ENCODE results near the gene PDCL2. TPM values are rescaled to one million over a fixed set of nuclear protein-coding genes. Genes with fewer than 3 reads are reported as not detected.

Gene PDCL2
- total RNA-seq, 2 donors from 2014 or later, result not detected

DNA sequence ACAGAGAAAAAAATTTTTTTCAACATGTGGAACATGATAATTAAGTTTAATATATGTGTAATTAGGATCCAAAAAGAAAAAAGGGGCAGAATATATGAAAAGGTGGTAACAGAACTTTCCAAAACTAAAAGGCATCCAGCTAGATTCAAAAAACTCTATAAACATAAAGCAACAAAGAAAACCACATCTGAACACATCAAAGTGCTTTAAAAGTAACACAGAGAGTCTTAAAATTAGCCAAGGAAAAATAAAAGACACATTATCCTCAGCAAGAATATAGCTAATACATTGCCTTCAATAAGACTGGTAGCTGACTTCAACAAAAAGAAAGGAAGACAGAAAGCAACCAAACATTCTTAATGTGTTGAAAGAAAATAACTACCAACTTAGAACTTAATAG lies 53.5 kb downstream of the PDCL2 start:
- Mint-ChIP-seq H3K36me3 (ENCODE audit: low read depth) (peaks cover 11% of the 10 kb centered on the region), H3K4me3 (peak overlapping the region; percentile 21), H3K27ac (peak overlapping the region; percentile 4), H3K4me1 (peaks cover 12% of the 10 kb centered on the region), H3K9me3 (no peaks in the 10 kb centered on the region), H3K27me3 (no peaks in the 10 kb centered on the region)
- ATAC-seq (replicated peaks), result no peak

DNA sequence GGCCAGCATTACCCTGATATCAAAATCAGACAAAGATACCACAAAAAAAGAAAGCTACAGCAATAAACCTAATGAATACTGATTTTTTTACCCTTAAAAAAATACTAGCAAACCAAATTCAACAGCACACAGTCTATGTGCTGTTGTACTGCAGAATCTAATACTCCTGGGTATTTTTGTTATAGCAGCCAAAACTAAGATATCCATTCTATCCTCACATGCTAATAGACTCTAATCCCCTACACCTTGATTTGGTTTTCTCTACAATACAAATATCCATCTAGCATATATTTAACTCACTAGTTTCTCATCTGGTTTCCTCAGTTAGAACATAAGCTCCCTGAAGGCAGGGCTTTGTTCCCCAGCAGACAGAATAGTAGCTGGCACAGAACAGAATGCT lies 57.7 kb downstream of the PDCL2 start:
- Mint-ChIP-seq H3K4me1 (peaks cover 17% of the 10 kb centered on the region), H3K9me3 (peaks cover 4% of the 10 kb centered on the region), H3K27me3 (no peaks in the 10 kb centered on the region), H3K36me3 (ENCODE audit: low read depth) (peaks cover 38% of the 10 kb centered on the region), H3K27ac (no peak overlapping the region), H3K4me3 (no peak overlapping the region)
- no peak for ATAC-seq (replicated peaks)

DNA sequence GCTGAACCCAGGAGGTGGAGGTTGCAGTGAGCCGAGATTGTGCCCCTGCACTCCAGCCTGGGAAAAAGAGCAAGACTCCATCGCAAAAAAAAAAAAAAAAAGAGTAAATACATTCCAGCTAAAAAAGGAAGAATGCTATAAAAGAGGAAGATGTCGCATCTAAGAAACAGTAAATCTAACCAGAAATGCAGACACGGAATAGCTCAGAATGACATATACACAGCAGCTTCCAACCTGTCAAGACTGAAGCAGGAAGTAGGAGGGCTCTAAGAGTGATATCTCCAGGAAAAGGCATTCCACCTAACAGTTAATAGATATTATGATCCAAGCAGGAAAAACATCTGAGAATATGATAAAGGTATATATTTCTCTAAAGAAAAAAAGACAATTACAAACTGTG lies 61.4 kb downstream of the PDCL2 start:
- H3K27ac Mint-ChIP-seq, result no peak overlapping the region
- no peak for ATAC-seq (replicated peaks)
- H3K4me3 Mint-ChIP-seq, result no peak overlapping the region
- H3K27me3 Mint-ChIP-seq, result no peaks in the 10 kb centered on the region
- H3K9me3 Mint-ChIP-seq, result peaks cover 4% of the 10 kb centered on the region
- peaks cover 14% of the 10 kb centered on the region for H3K4me1 Mint-ChIP-seq
- peaks cover 47% of the 10 kb centered on the region for H3K36me3 Mint-ChIP-seq (ENCODE audit: low read depth)

DNA sequence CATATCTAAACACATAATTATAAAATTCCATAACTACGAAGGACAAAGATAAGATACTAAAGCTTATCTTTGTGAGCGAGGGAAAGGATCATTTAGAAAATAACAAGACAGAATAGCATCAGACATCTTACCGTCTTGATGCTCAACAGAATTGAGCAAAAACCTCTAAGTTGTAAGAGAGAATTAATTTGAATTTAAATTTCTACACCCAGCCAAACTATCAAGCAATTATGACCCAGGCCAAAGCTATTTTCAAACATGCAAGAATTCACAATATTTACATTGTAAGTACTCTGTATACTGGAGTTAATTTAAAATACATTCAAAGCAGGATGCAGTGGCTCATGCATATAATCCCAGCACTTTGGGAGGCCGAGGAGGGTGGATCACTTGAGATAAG lies 61.9 kb downstream of the PDCL2 start:
- peaks cover 14% of the 10 kb centered on the region for H3K4me1 Mint-ChIP-seq
- peaks cover 4% of the 10 kb centered on the region for H3K9me3 Mint-ChIP-seq
- no peak overlapping the region for H3K27ac Mint-ChIP-seq
- no peak for ATAC-seq (replicated peaks)
- peaks cover 47% of the 10 kb centered on the region for H3K36me3 Mint-ChIP-seq (ENCODE audit: low read depth)
- H3K4me3 Mint-ChIP-seq, result no peak overlapping the region
- H3K27me3 Mint-ChIP-seq, result no peaks in the 10 kb centered on the region

DNA sequence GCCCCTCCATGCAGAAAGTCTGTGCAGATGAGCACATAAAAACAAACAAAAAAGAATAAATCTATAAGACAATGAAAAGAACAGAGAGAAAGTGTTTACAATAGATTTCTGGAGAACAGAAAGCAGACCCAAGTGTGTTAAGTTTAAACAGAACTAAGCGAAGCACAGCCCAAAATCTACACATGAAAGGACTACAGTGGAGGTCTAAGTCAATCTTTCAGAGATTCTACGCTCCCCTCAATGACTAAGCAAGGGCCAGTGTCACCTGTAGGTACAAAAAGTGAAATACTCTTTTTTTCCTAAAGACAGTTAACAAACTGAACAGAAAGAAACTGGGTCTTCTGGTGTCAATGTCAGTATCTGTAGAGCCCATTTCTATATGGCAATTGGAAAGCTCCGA lies 63.6 kb downstream of the PDCL2 start:
- no peak overlapping the region for H3K4me3 Mint-ChIP-seq
- H3K36me3 Mint-ChIP-seq (ENCODE audit: low read depth), result peaks cover 36% of the 10 kb centered on the region
- peaks cover 14% of the 10 kb centered on the region for H3K4me1 Mint-ChIP-seq
- no peaks in the 10 kb centered on the region for H3K27me3 Mint-ChIP-seq
- H3K27ac Mint-ChIP-seq, result no peak overlapping the region
- H3K9me3 Mint-ChIP-seq, result peaks cover 4% of the 10 kb centered on the region
- ATAC-seq (replicated peaks), result no peak

DNA sequence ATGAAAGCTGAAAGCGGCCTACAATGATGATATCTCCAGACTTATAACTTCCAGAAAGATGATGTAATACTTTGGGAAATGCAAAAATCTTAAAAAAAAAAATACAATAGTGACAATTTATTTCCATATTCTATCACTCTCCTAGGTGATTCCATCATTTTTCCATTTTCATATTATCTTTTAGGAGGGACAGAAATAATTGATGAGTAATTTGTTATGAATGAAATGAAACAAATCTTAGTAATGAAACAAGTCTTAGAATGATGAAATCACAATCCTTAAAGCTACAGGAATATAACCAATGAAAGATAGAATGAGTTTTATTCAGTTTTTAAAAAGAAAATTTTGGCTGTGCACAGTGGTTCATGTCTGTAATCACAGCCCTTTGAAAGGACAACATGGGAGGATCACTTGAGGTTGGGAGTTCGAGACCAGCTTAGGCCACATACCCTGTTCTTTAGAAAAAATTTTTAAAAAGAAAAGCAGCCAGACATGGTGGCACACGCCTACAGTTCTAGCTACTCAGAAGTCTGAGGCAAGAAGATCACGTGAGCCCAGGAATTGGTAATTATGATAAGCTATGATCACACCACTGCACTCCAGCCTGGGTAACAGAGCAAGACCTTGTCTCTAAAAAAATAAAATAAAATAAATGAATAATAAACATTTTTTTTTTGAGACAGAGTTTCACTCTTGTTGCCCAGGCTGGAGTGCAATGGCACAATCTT lies 67.0 kb downstream of the PDCL2 start:
- Mint-ChIP-seq H3K27me3 (no peaks in the 10 kb centered on the region), H3K4me1 (peaks cover 8% of the 10 kb centered on the region), H3K4me3 (no peak overlapping the region), H3K27ac (no peak overlapping the region), H3K36me3 (ENCODE audit: low read depth) (peaks cover 14% of the 10 kb centered on the region), H3K9me3 (no peaks in the 10 kb centered on the region)
- ATAC-seq (replicated peaks), result no peak

DNA sequence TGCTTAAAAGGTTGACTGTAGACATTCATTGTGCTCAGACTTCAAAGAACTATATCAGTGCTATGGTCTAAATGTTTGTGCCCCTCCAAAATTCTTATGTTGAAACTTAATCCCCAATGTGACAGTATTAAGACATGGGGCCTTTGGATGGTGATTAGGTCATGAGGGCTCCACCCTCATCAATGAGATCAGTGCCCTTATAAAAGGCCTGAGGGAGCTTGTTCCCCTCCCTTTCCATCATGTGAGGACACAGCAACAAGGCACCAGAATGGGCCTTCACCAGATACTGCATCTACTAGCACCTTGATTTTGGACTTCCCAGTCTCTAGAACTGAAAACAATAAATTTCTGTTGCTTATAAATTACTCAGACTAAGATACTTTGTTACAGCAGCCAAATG lies 73.6 kb downstream of the PDCL2 start:
- Mint-ChIP-seq H3K4me3 (peak overlapping the region; percentile 5), H3K36me3 (ENCODE audit: low read depth) (no peaks in the 10 kb centered on the region), H3K4me1 (peaks cover 5% of the 10 kb centered on the region), H3K27me3 (no peaks in the 10 kb centered on the region), H3K9me3 (no peaks in the 10 kb centered on the region), H3K27ac (peak overlapping the region; percentile 29)
- ATAC-seq (replicated peaks), result no peak

DNA sequence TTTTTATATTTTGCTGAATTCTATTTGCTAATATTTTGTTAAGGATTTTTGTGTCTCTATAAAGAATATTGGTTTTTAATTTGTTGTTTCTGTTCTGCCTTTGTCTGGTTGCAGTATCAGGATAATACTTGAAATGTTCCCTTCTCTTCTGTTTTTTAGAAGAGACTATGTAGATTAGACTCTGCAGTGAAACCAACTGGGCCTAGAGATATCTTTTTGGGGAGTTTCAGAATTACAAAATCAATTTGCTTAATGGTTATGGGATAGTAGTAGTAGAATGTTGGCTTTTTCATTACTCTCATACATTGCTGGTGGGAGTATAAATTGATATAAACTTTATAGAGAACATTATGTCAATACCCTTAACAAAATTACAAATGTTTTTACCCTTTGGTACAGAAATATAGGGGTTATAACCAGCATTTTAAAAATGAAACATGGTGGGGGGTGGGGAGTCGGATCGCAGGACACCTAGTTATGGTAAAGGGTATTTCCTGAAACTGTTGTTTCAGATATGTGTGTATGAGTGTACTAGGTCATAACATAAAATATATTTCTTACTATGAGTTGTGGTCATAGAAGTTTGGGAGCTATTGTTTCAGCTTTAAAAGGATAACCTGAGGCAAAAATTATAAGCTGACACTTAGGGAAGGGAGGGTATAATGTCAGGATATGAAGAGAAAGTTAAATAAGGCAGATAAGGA lies 74.4 kb downstream of the PDCL2 start:
- Mint-ChIP-seq H3K27ac (peak overlapping the region; percentile 29), H3K4me1 (peaks cover 5% of the 10 kb centered on the region), H3K36me3 (ENCODE audit: low read depth) (no peaks in the 10 kb centered on the region), H3K9me3 (no peaks in the 10 kb centered on the region), H3K27me3 (no peaks in the 10 kb centered on the region), H3K4me3 (peak overlapping the region; percentile 5)
- ATAC-seq (replicated peaks), result peak; percentile 59

DNA sequence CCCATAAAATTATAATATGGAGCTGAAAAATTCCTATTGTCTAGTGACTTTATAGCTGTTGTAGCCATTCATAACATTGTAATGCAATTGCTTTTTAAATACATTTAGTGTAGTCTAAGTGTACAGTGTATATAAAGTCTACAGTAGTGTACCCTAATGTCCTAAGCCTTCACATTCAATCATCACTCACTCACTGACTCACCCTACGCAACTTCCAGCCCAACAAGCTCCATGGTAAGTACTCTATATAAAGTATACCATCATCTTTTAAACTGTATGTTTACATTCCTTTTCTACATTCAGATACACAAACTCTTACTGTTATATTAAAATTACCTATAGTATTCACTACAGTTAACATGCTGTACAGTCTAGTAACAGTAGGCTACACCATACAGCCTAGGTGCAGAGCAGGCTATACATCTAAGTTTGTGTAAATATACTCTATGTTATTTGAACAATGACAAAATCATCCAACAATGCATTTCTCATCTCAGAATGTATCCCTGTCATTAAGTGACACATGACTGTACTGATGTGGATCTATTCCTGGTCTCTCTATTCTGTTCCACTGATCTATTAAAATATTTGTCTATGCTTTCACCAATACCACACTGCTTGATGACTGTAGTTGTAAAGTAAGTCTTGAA lies 79.0 kb downstream of the PDCL2 start:
- Mint-ChIP-seq H3K9me3 (no peaks in the 10 kb centered on the region), H3K27me3 (no peaks in the 10 kb centered on the region), H3K36me3 (ENCODE audit: low read depth) (peaks cover 18% of the 10 kb centered on the region), H3K4me3 (no peak overlapping the region), H3K4me1 (peaks cover 22% of the 10 kb centered on the region), H3K27ac (no peak overlapping the region)
- no peak for ATAC-seq (replicated peaks)

DNA sequence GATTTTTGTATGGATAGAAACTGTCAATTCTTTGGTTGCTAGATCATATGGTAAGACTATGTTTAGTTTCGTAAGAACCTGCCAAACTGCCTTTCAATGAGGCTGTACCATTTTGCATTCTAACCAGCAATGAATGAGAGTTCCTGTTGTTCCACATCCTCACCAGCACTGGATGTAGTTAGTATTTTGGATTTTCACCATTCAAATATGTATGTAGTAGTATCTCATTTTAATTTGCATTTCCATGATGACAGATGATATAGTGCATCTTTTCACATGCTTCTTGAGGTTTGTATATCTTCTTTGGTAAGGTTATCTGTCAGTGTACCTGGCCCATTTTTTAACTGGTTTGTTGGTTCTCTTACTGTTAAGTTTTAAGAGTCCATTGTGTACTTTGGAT lies 80.0 kb downstream of the PDCL2 start:
- no peak overlapping the region for H3K4me3 Mint-ChIP-seq
- no peak overlapping the region for H3K27ac Mint-ChIP-seq
- H3K36me3 Mint-ChIP-seq (ENCODE audit: low read depth), result peaks cover 26% of the 10 kb centered on the region
- no peak for ATAC-seq (replicated peaks)
- no peaks in the 10 kb centered on the region for H3K9me3 Mint-ChIP-seq
- peaks cover 18% of the 10 kb centered on the region for H3K4me1 Mint-ChIP-seq
- no peaks in the 10 kb centered on the region for H3K27me3 Mint-ChIP-seq

DNA sequence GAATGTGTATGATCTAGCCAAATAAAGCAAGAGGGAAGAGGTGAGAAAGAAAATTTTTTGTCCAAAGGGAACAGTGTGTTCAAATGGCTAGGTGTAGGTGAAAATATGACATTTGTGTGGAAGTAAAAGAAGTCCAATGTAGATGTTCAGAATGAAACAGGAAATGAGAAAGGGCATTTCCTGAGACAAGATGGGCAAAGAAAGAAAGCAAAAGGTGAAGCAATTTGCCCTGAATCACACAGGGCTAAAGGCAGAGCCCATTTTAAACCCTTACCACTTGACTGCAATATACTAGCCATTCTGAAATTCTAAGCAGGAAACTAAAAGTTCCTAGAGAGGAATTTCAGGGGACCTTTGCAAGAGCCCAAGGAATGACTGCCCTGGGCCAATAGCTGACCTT lies 81.4 kb downstream of the PDCL2 start:
- no peaks in the 10 kb centered on the region for H3K27me3 Mint-ChIP-seq
- H3K36me3 Mint-ChIP-seq (ENCODE audit: low read depth), result peaks cover 35% of the 10 kb centered on the region
- no peaks in the 10 kb centered on the region for H3K9me3 Mint-ChIP-seq
- no peak overlapping the region for H3K4me3 Mint-ChIP-seq
- H3K27ac Mint-ChIP-seq, result no peak overlapping the region
- peaks cover 18% of the 10 kb centered on the region for H3K4me1 Mint-ChIP-seq
- no peak for ATAC-seq (replicated peaks)

DNA sequence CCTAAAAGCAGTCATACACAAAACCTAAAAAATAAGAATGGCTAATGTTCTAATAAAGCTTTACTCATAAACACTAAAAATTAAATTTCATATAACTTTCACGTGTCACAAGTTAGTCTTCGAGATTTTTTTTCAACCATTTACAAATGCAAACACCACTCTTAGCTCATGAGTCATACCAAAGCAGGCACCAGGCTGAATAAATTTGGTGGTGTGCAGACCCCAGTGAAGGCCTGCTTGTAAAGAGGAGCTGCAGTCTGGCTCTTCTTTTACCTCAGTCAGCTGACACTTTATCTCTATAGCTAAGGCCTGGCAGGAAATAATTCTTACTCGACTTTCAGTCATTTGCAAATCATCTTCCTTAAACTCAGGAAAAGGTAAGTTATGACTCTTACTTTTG lies 82.8 kb downstream of the PDCL2 start:
- peaks cover 36% of the 10 kb centered on the region for H3K36me3 Mint-ChIP-seq (ENCODE audit: low read depth)
- H3K27ac Mint-ChIP-seq, result no peak overlapping the region
- H3K4me3 Mint-ChIP-seq, result no peak overlapping the region
- no peak for ATAC-seq (replicated peaks)
- no peaks in the 10 kb centered on the region for H3K9me3 Mint-ChIP-seq
- peaks cover 18% of the 10 kb centered on the region for H3K4me1 Mint-ChIP-seq
- H3K27me3 Mint-ChIP-seq, result no peaks in the 10 kb centered on the region

DNA sequence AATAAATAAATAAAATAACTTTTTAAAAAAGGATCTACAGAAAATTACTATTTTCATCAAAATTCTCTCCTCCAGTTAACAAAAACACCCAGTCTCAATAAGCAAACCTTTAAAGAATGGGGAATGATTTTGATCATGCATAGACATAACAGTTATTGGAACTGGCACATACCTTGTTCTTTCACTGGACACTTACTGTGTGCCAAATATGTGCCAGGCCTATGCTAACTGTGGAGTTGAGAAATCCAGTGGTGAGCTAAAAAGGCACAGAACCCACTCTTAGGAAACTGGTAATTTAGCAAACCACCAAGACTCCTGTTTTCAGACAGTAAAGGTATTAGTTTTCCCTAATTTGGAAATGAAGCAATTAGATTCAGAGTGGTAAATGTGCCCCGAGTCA lies 84.4 kb downstream of the PDCL2 start:
- Mint-ChIP-seq H3K4me3 (no peak overlapping the region), H3K9me3 (no peaks in the 10 kb centered on the region), H3K27me3 (no peaks in the 10 kb centered on the region), H3K36me3 (ENCODE audit: low read depth) (peaks cover 47% of the 10 kb centered on the region), H3K4me1 (peaks cover 24% of the 10 kb centered on the region), H3K27ac (no peak overlapping the region)
- no peak for ATAC-seq (replicated peaks)

Measured in activated T-helper 17 cell treated with anti-CD3 and anti-CD28 coated beads, Interleukin-2, amount 50 U/mL, for 72 hours (primary cell).